Embryonic facial prominence (tissue), 1 donor: Measurements from ENCODE around the gene ZBTB7A.
"Not testable (repeated sequence)": the region's sequence is repeated elsewhere in the genome, so short reads cannot be mapped to it uniquely, and the experiment has no call there.

Source experiments
- DNase-seq: peaks from one replicate; pipeline ENCODE4 v3.0.0-alpha.2; 2016; ENCODE audit errors: extremely low spot score

The ZBTB7A gene

GRCh38 chr19:4016486-4016885, 50.2 kb downstream of the ZBTB7A start:
- DNase-seq: no peak

GRCh38 chr19:4015705-4016402, 50.8 kb downstream of the ZBTB7A start:
- no peak for DNase-seq

GRCh38 chr19:4014541-4015491, 51.9 kb downstream of the ZBTB7A start:
- DNase-seq: no peak

DNA sequence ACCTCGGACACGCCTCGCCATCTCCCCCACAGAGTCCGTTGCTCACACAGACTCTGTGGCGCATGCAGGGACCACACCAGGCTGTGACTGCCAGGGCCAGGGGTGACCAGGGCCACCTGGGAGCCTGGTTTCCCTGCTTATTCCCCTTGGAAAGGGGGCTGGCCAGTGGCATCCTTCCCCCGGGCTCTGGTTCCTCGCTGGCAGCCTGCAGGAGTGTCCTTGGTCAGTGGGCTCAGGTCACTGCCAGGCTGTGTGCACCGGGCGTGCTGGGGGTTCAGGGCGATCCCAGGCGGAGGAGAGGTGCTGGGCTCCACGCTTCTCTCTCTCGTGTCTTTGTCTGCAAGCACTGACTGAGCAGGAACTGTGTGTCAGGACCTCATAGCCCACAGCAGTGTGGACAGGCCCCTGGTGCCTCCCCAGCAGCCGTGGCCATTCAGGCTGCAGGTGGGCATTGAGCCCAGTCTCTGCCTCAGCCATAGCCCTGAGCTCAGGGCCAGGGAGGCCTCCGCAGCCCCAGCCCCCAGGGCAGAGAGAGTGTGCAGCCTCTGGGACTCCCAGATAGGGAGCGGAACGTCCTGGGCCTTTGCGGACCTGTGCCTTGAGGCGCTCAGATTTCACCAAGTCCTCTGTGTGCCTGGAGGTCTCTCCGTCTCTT, 52.7 kb downstream of the ZBTB7A start:
- DNase-seq: no peak

- DNase-seq: no peak
These were observed 53.6 kb downstream of the ZBTB7A start for GRCh38 chr19:4012975-4013634.

GRCh38 chr19:4012092-4012974, 54.4 kb downstream of the ZBTB7A start:
- DNase-seq: no peak

GRCh38 chr19:4011430-4011829, 55.3 kb downstream of the ZBTB7A start:
- DNase-seq: not testable (repeated sequence)

DNA sequence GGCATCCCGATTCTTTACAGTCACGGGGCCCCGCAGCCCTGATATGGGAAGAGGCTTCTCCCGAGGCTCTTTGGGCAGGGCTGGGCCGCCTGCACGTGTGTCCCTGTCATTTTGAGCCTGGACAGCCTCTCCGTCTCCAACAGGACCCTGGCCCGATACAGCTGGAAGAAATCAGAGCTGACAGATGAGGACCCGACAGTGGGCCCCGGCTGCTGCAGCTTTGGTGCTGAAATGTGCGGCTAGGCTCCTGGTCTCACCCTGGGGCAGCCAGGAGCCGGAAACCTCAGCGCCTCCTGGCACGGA, 55.9 kb downstream of the ZBTB7A start:
- no peak for DNase-seq

DNA sequence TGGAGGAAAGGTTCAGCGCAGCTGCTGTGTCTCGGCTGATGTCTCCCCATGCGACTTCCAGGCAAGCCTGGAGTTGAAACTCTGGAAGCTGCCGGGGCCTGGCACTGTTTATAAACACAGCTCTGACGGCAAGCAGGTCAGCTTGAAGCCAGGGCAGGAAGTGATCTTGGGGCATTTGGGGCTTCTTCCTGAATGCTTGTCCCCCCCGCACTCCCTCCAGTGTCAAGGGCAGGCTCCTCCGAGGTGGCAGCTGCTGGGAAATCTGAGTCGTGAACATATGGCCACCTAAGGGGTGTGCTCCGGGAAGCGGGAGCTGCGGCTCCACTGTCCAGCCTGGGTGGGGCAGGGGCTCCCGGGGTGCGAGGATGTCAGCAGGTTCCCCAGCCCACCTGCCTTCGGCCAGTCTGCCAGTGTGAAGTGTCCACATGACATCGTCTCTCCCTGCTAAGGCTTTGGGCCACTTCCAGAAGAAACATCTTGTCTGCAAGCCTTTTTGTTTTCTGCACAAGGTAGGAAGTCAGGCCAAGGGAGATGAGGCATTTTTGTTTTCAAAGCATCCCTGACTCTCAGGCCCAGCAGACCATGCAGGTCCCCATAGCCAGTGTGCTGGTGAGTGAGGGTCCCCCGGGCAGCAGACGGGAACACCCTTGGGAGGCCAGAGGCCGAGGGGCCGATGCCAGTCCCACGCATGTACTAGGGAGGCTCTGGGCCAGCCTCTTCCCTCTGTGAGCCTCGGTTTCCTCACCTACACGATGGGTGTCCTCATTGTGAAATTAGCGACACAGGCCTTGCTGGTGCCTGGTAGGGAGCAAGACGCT, 56.5 kb downstream of the ZBTB7A start:
- no peak for DNase-seq

DNA sequence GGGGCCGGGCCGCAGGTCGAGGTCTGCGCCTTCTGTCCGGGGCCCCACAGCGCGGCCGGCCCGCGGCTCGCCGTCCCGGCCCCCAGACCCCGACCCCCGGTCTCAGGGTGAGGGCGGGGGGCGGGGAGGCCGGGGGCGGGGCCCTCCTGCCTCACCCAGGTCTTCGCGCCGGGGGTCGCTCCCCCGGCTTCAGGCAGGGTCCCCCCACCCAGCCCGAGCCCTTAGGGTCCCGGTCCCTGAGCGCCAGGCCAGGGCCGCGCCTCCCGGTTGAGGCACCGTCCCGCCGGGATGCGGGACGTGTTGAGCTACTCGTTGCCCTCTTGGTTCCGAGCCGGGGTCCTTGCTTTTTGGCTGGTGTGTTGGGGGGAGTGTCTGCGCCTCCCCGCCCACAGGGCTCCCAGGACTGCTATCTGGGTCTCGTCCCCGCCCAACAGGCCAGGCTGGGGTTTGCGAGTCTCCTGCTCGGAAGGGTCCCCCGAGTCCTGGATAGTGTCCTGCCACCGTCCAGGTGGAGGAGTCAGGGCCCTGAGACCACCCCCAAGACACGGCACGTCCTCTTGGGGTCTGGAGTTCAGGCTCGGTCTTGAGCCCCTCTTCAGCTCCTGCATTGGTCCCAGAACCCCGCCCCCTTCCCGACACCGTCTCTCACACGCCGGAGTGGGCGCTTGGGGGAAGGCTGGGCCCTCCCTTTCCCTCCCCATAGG, 58.7 kb downstream of the ZBTB7A start:
- no peak for DNase-seq

- DNase-seq: peak; percentile 89
These were observed 59.5 kb downstream of the ZBTB7A start, which contains the start of gene PIAS4 for GRCh38 chr19:4007021-4007835. TSS of gene PIAS4 (plus strand) at chr19:4007736. CDS start at chr19:4007761, 25 bp downstream.

- not testable (repeated sequence) for DNase-seq
These were observed 61.3 kb downstream of the ZBTB7A start for GRCh38 chr19:4005436-4005835.

DNA sequence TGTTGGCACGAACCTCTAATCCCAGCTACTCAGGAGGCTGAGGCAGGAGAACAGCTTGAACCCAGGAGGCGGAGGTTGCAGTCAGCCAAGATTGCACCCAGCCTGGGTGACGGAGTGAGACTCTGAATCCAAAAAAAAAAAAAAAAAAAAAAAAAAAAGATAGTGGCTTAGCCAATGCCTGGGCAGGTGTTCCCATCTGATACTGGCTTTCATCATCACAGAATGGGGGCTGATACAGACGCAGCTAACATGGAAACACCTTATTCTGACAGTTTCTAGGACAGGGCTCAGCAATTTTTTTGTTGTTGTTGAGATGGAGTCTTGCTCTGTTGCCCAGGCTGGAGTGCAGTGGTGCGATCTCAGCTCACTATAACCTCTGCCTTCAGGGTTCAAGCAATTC, 65.9 kb downstream of the ZBTB7A start:
- not testable (repeated sequence) for DNase-seq

GRCh38 chr19:3998667-3999412, 67.9 kb downstream of the ZBTB7A start:
- not testable (repeated sequence) for DNase-seq

GRCh38 chr19:3995607-3996006, 71.1 kb downstream of the ZBTB7A start:
- no peak for DNase-seq
